Esophagus muscularis mucosa (tissue), 4 donors: Measurements from ENCODE around the gene ARHGAP8. TPM values are rescaled to one million over a fixed set of nuclear protein-coding genes. Genes with fewer than 3 reads are reported as not detected.

Experiments used
- DNase-seq: peaks from one replicate; pipeline ENCODE4 v3.0.0-alpha.2; 2017; ENCODE audit errors: extremely low spot score
- H3K27ac ChIP-seq, 4 donors: fragments of 200-600 bp; sonication (generic); replicated peaks in 1 of 4; 1 replicate in 3 of 4; 2 replicates in 1 of 4; pipeline ENCODE4 v1.5.1; 2016 to 2019; ENCODE audit warnings: mild to moderate bottlenecking in 1 of 4
- H3K27me3 ChIP-seq, 4 donors: fragments of 200-600 bp; sonication (generic); one replicate each; pipeline versions ENCODE4 v1.5.1 to v1.6.0; 2016 to 2019
- H3K36me3 ChIP-seq, 4 donors: fragments of 200-600 bp; sonication (generic); one replicate each; pipeline ENCODE4 v1.5.1; 2016 to 2019
- H3K4me1 ChIP-seq, 4 donors: fragments of 200-600 bp; sonication (generic); one replicate each; pipeline ENCODE4 v1.5.1; 2016 to 2019
- H3K4me3 ChIP-seq, 4 donors: fragments of 200-600 bp; sonication (generic); 1 replicate in 2 of 4; 2 replicates in 2 of 4; pipeline ENCODE4 v1.5.1; 2016 to 2019; ENCODE audit warnings: mild to moderate bottlenecking in 4 of 4, moderate library complexity in 1 of 4
- H3K9me3 ChIP-seq, 4 donors: fragments of 200-600 bp; sonication (generic); 1 replicate in 3 of 4; 2 replicates in 1 of 4; pipeline ENCODE4 v1.5.1; 2016 to 2019
- EP300 ChIP-seq: sonication (generic); formaldehyde crosslinking; IDR thresholded peaks from one replicate; pipeline ENCODE4 v1.6.1; 2017; ENCODE audit warnings: antibody characterized with exemption
- POLR2A ChIP-seq: fragments of 450-650 bp; IDR thresholded peaks from one replicate; pipeline ENCODE4 v1.6.1; 2017; ENCODE audit warnings: antibody characterized with exemption, moderate library complexity, mild to moderate bottlenecking, low read depth
- POLR2AphosphoS5 ChIP-seq, 2 donors: sonication (generic); formaldehyde crosslinking; IDR thresholded peaks; one replicate each; pipeline ENCODE4 v1.6.1; 2017; ENCODE audit warnings: antibody characterized with exemption in 2 of 2
- WGBS: methylation state at CpG from one replicate; pipeline ENCODE4 v1.1.5; 2018; 5-methylcytosine and 5-hydroxymethylcytosine counted together
- intact Hi-C: fragments of 100-400 bp; cut with DNase I; formaldehyde crosslinking; loops from one replicate; pipeline ENCODE4 v1.15.1; 2023
- total RNA-seq, 4 donors: library from RNA; depleted of rRNA; stranded (reverse); fragments of >200 nt; gene quantifications; one replicate each; pipeline versions ENCODE4 v1.1.0 to v1.2.1, GENCODE V29; 2016
- TF ChIP-seq, protein P1 (sequence below), 3 experiments: fragments of 200-600 bp in 2 of 3; fragments of 450-650 bp in 1 of 3; sonication (generic) in 2 of 3; IDR thresholded peaks; one replicate each; pipeline ENCODE4 v1.5.1; 2017 to 2019; ENCODE audit warnings: antibody characterized with exemption in 3 of 3, mild to moderate bottlenecking in 2 of 3, moderate library complexity in 1 of 3

The ARHGAP8 gene
- total RNA-seq, 4 donors from 2014 or later, result 0.33 to 0.58 TPM; not detected in 2

- Histone ChIP-seq H3K4me1 (peaks cover 16 to 22% (median 19%) of the 10 kb centered on the region in 4 donors), H3K9me3 (no peaks in the 10 kb centered on the region), H3K4me3 (no peak overlapping the region), H3K27ac (no peak overlapping the region), H3K36me3 (peaks cover 0 to 5% (median 0%) of the 10 kb centered on the region in 4 donors), H3K27me3 (peaks cover 0 to 58% (median 5%) of the 10 kb centered on the region in 4 donors)
- intact Hi-C loops, result no loop called here
- TF ChIP-seq, protein P1, sequence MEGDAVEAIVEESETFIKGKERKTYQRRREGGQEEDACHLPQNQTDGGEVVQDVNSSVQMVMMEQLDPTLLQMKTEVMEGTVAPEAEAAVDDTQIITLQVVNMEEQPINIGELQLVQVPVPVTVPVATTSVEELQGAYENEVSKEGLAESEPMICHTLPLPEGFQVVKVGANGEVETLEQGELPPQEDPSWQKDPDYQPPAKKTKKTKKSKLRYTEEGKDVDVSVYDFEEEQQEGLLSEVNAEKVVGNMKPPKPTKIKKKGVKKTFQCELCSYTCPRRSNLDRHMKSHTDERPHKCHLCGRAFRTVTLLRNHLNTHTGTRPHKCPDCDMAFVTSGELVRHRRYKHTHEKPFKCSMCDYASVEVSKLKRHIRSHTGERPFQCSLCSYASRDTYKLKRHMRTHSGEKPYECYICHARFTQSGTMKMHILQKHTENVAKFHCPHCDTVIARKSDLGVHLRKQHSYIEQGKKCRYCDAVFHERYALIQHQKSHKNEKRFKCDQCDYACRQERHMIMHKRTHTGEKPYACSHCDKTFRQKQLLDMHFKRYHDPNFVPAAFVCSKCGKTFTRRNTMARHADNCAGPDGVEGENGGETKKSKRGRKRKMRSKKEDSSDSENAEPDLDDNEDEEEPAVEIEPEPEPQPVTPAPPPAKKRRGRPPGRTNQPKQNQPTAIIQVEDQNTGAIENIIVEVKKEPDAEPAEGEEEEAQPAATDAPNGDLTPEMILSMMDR (IDR thresholded peaks at IDR 0.05), result no peak
- no peak for TF ChIP-seq EP300
- WGBS, result 79% methylated on average over 7 of the region's 8 CpGs
- no peak for DNase-seq
Measured at GRCh38 chr22:44706488-44706887, 45.9 kb upstream of the ARHGAP8 start.

GRCh38 chr22:44707178-44707577, 45.2 kb upstream of the ARHGAP8 start:
- Histone ChIP-seq H3K9me3 (no peaks in the 10 kb centered on the region), H3K27ac (no peak overlapping the region), H3K4me1 (peaks cover 13 to 15% (median 14%) of the 10 kb centered on the region in 4 donors), H3K27me3 (peaks cover 0 to 53% (median 5%) of the 10 kb centered on the region in 4 donors), H3K36me3 (peaks cover 0 to 5% (median 0%) of the 10 kb centered on the region in 4 donors), H3K4me3 (no peak overlapping the region)
- DNase-seq, result no peak
- TF ChIP-seq POLR2A (no peak), POLR2AphosphoS5 (IDR thresholded peaks at IDR 0.05) (no peak), EP300 (no peak)
- TF ChIP-seq, protein P1 (IDR thresholded peaks at IDR 0.05), result no peak
- 97% methylated on average over 3 of the region's 10 CpGs for WGBS
- intact Hi-C loops, result no loop called here

- intact Hi-C loops, result no loop called here
- no peak for TF ChIP-seq POLR2AphosphoS5 (IDR thresholded peaks at IDR 0.05)
- no peak for TF ChIP-seq POLR2A
- DNase-seq, result no peak
- H3K27ac ChIP-seq, result no peak overlapping the region
- H3K36me3 ChIP-seq, result peaks cover 0 to 5% (median 0%) of the 10 kb centered on the region in 4 donors
- peaks cover 7 to 10% (median 9%) of the 10 kb centered on the region in 4 donors for H3K4me1 ChIP-seq
- peaks cover 0 to 47% (median 3%) of the 10 kb centered on the region in 4 donors for H3K27me3 ChIP-seq
- WGBS, result 92% methylated on average over 6 of the region's 11 CpGs
- no peak overlapping the region for H3K4me3 ChIP-seq
- H3K9me3 ChIP-seq, result no peaks in the 10 kb centered on the region
Measured at GRCh38 chr22:44707752-44708151, 44.6 kb upstream of the ARHGAP8 start.

- peaks cover 0 to 25% (median 0%) of the 10 kb centered on the region in 4 donors for H3K27me3 ChIP-seq
- intact Hi-C loops, result no loop called here
- no peak overlapping the region for H3K27ac ChIP-seq
- 87% methylated on average over 8 of the region's 12 CpGs for WGBS
- H3K36me3 ChIP-seq, result no peaks in the 10 kb centered on the region
- TF ChIP-seq, protein P1 (IDR thresholded peaks at IDR 0.05), result no peak
- TF ChIP-seq EP300 (no peak), POLR2A (no peak)
- no peaks in the 10 kb centered on the region for H3K9me3 ChIP-seq
- H3K4me1 ChIP-seq, result peaks cover 0 to 5% (median 0%) of the 10 kb centered on the region in 4 donors
- no peak for DNase-seq
- H3K4me3 ChIP-seq, result no peak overlapping the region
Measured at GRCh38 chr22:44709881-44710392, 42.4 kb upstream of the ARHGAP8 start.

DNA sequence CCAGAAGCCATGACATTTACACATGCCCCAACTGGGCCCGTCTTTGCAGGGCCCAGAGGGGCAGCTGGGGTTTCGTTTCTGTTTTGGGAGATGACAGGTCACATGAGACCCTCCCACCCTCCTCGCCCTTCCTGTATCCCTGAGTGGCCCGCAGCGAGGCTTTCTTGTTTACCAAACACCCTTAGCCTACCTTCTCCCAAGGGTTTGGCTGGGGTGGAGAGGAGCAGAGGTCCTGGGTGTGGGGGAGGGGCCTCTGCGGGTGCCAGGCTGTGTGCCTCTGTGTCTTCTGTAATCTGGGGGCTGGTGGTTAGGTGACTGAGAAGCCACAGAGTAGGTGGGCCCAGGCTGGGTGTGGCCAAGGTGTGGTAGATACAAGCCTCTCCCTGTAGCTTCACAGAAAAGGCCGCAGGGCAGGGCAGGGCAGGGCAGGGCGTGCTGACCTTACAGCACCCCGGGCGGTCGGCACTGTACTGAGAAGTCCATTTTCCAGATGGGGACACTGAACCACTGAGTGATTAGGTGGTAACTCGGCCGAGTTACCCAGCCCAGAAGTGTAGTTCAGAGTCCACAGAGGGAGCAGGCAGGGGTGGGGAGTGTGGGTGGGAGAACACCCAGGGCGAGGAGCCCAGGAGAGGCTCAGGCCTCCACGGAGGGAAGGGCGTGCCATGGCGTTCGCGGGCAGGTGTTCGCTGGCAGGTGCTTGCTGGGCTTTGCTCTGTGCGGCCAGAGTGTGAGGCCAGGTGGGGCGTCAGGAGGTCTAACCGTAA, 41.7 kb upstream of the ARHGAP8 start:
- Histone ChIP-seq H3K9me3 (no peaks in the 10 kb centered on the region), H3K36me3 (no peaks in the 10 kb centered on the region), H3K27me3 (peaks cover 0 to 18% (median 0%) of the 10 kb centered on the region in 4 donors), H3K27ac (no peak overlapping the region), H3K4me3 (no peak overlapping the region), H3K4me1 (peaks cover 0 to 8% (median 1%) of the 10 kb centered on the region in 4 donors)
- no peak for TF ChIP-seq EP300
- no peak for TF ChIP-seq POLR2A
- no peak for TF ChIP-seq POLR2AphosphoS5 (IDR thresholded peaks at IDR 0.05)
- TF ChIP-seq, protein P1 (IDR thresholded peaks at IDR 0.05), result no peak
- WGBS, result 87% methylated on average over 19 of the region's 23 CpGs
- intact Hi-C loops, result no loop called here
- DNase-seq, result no peak
